K562 (cell line): ENCODE measurements around the gene KRTAP5-1. TPM values are rescaled to one million over a fixed set of nuclear protein-coding genes. Genes with fewer than 3 reads are reported as not detected.
A peak's percentile ranks its signal among the peaks of the same experiment; 100 is the strongest.

Experiments
- ATAC-seq: fragments of 200-7000 bp; cut with Tn5 transposase; 3 replicates; pipeline ENCODE4 v1.9.1; 2020; ENCODE audit warnings: moderate library complexity
- BruUV-seq: library from RNA; stranded (reverse); fragments of 400-500 nt; replicated peaks from 2 replicates; lab custom pipeline; 2021; lab: Mats Ljungman, UMichigan
- CTCF ChIA-PET: fragments of 300-600 bp; formaldehyde crosslinking; extraction: SDS; loops from one replicate; lab custom pipeline; 2021; ENCODE audit warnings: low intra/inter-chr PET ratio; lab: Yijun Ruan, JAX
- POLR2A ChIA-PET: fragments of 300-600, 350-650 bp; sonication (Branson Sonifier 250); formaldehyde crosslinking; extraction: SDS; loops from one replicate; lab custom pipeline; 2021; ENCODE audit warnings: antibody characterized with exemption, inconsistent platforms; lab: Yijun Ruan, JAX
- DNase-seq, 4 experiments: peaks; one replicate each; pipeline versions ENCODE4 v3.0.0 to v3.0.0-alpha.2; 2011 to 2018; ENCODE audit warnings: low spot score in 3 of 4, mixed read lengths in 3 of 4; ENCODE audit errors: extremely low read depth in 1 of 4
- FAIRE-seq: peaks from 2 replicates; lab custom pipeline; 2011; peaks lifted over from hg19 to GRCh38; lab: Jason Lieb, UNC
- H2AFZ ChIP-seq: 2 replicates; pipeline ENCODE4 v1.6.0; 2011; ENCODE audit warnings: low read depth, low read length, control low read depth, inconsistent platforms
- H3K27ac ChIP-seq: fragments of 200-600 bp; 3 replicates; pipeline ENCODE4 v1.8.0; 2011; ENCODE audit warnings: low read depth, mild to moderate bottlenecking, control low read depth, inconsistent platforms, low read length, moderate library complexity, mixed read lengths; ENCODE audit errors: extremely low read depth
- H3K27me3 ChIP-seq, 2 experiments: fragments of 300-600 bp in 1 of 2; 2 replicates in 1 of 2; 3 replicates in 1 of 2; pipeline versions ENCODE4 v1.6.0 to v1.8.0; 2011; ENCODE audit warnings: inconsistent platforms in 2 of 2, low read length in 2 of 2, mild to moderate bottlenecking in 1 of 2, mixed read lengths in 1 of 2, moderate library complexity in 1 of 2; ENCODE audit not compliant: control insufficient read depth in 2 of 2, insufficient read depth in 2 of 2
- H3K36me3 ChIP-seq: fragments of 300-600 bp; 3 replicates; pipeline ENCODE4 v1.8.0; 2011; ENCODE audit warnings: mild to moderate bottlenecking, low read length, inconsistent platforms; ENCODE audit not compliant: control insufficient read depth, insufficient read depth
- H3K4me1 ChIP-seq, 2 experiments: fragments of 200-600 bp in 1 of 2; replicated peaks in 1 of 2; 2 replicates in 1 of 2; 3 replicates in 1 of 2; pipeline versions ENCODE4 v1.5.1 to v1.8.0; 2011; ENCODE audit warnings: inconsistent platforms in 2 of 2, low read length in 2 of 2, mild to moderate bottlenecking in 1 of 2, mixed read lengths in 1 of 2, moderate library complexity in 1 of 2; ENCODE audit not compliant: control insufficient read depth in 2 of 2, insufficient read depth in 2 of 2
- H3K4me2 ChIP-seq: 2 replicates; pipeline ENCODE4 v1.6.1; 2011; ENCODE audit warnings: low read length, control low read depth, inconsistent platforms, mixed read lengths; ENCODE audit not compliant: insufficient read depth
- H3K4me3 ChIP-seq: fragments of 200-600 bp; sonication (generic), shearing (Covaris generic); 2 replicates; pipeline ENCODE4 v1.5.1; 2016; ENCODE audit warnings: control low read depth, inconsistent platforms
- H3K79me2 ChIP-seq: fragments of 200-600 bp; 3 replicates; pipeline ENCODE4 v1.8.0; 2011; ENCODE audit warnings: low read length, inconsistent platforms; ENCODE audit not compliant: control insufficient read depth, insufficient read depth
- H3K9ac ChIP-seq, 2 experiments: 2 replicates each; pipeline versions ENCODE4 v1.6.0 to v1.6.1; 2011; ENCODE audit warnings: low read depth in 2 of 2, low read length in 2 of 2, control low read depth in 1 of 2, inconsistent platforms in 1 of 2, mild to moderate bottlenecking in 1 of 2, mixed read lengths in 1 of 2; ENCODE audit not compliant: insufficient read depth in 1 of 2
- H3K9me1 ChIP-seq: one replicate; pipeline ENCODE4 v1.6.0; 2011; ENCODE audit warnings: inconsistent platforms, mild to moderate bottlenecking, low read length, moderate library complexity; ENCODE audit not compliant: control insufficient read depth, insufficient read depth
- H3K9me3 ChIP-seq: replicated peaks from 2 replicates; pipeline ENCODE4 v1.5.1; 2011; ENCODE audit warnings: low read depth, low read length, inconsistent platforms; ENCODE audit not compliant: control insufficient read depth, insufficient read depth
- H4K20me1 ChIP-seq: replicated peaks from 2 replicates; pipeline ENCODE4 v1.6.1; 2011; ENCODE audit warnings: low read length, inconsistent platforms, mixed read lengths; ENCODE audit not compliant: control insufficient read depth, insufficient read depth
- BDP1 ChIP-seq: IDR thresholded peaks from 3 replicates; pipeline ENCODE4 v1.6.1; 2011; ENCODE audit not compliant: insufficient read length, insufficient read depth
- BMI1 ChIP-seq: fragments of 150-350 bp; IDR thresholded peaks from 2 replicates; pipeline ENCODE4 v1.6.1; 2014; ENCODE audit warnings: low read length
- C11orf30 ChIP-seq: fragments of 450-650 bp; IDR thresholded peaks from 2 replicates; pipeline ENCODE4 v1.6.1; 2016; ENCODE audit warnings: low read depth, mild to moderate bottlenecking
- CREM ChIP-seq: IDR thresholded peaks from 2 replicates; pipeline ENCODE4 v1.6.1; 2014; ENCODE audit warnings: antibody characterized with exemption, low read depth
- ETV5 ChIP-seq: sonication (generic); formaldehyde crosslinking; IDR thresholded peaks from 2 replicates; pipeline ENCODE4 v1.4.0; 2020; ENCODE audit warnings: low read depth, mild to moderate bottlenecking, missing genetic modification reagents
- NR3C1 ChIP-seq: sonication (generic); formaldehyde crosslinking; IDR thresholded peaks from 2 replicates; pipeline ENCODE4 v1.8.1; 2022; ENCODE audit warnings: missing genetic modification reagents
- PBX2 ChIP-seq, 2 experiments: IDR thresholded peaks in 1 of 2; conservative IDR thresholded peaks in 1 of 2; 2 replicates each; pipeline ENCODE4 v1.6.1; 2016; ENCODE audit warnings: low read depth in 2 of 2, mild to moderate bottlenecking in 1 of 2, missing compliant biosample characterization in 1 of 2, missing genetic modification characterization in 1 of 2, moderate library complexity in 1 of 2
- PKNOX1 ChIP-seq: fragments of 450-650 bp; IDR thresholded peaks from 2 replicates; pipeline ENCODE4 v1.6.1; 2016
- PTRF ChIP-seq: fragments of 450-650 bp; IDR thresholded peaks from 2 replicates; pipeline ENCODE4 v1.6.1; 2016; ENCODE audit warnings: mild to moderate bottlenecking, missing genetic modification characterization, missing compliant biosample characterization
- SMC3 ChIP-seq: conservative IDR thresholded peaks from 2 replicates; pipeline ENCODE4 v1.6.1; 2011; ENCODE audit warnings: low read depth, low read length, improper control_type of control experiment; ENCODE audit not compliant: insufficient read depth
- ZNF77 ChIP-seq: fragments of 250-450 bp; sonication (Bioruptor Pico); IDR thresholded peaks from 2 replicates; pipeline ENCODE4 v1.5.0; 2020
- WGBS: fragments of 100-300 bp; shearing (Covaris generic); methylation state at CpG from one replicate; pipeline ENCODE4 v1.1.6; 2016; ENCODE audit warnings: low coverage, mixed read lengths; ENCODE audit not compliant: insufficient coverage; ENCODE audit errors: missing lambda C conversion rate; 5-methylcytosine and 5-hydroxymethylcytosine counted together
- in situ Hi-C: fragments of 300-500 bp; cut with MboI; formaldehyde crosslinking; loops from 4 replicates; pipeline ENCODE4 v1.15.0; 2018; ENCODE audit warnings: inconsistent platforms, mixed read lengths
- intact Hi-C: fragments of 100-400 bp; cut with micrococcal nuclease; formaldehyde crosslinking; loops from 2 replicates; pipeline ENCODE4 v1.14.2; 2022
- polyA plus RNA-seq, 8 experiments: library from polyadenylated mRNA; depleted of rRNA in 4 of 8; stranded (reverse) in 5 of 8; unstranded in 3 of 8; fragments of >200 nt; fragmentation: Nextera tagmentation in 2 of 8; fragmentation: Illumina TruSeq in 1 of 8; extraction: Ambion mirVana in 2 of 8; extraction: Trizol in 1 of 8; gene quantifications; 2 replicates each; pipeline versions ENCODE4 v1.2.1 to v1.2.3, GENCODE V29; 2011 to 2014; ENCODE audit warnings: inconsistent platforms in 1 of 8, missing spikeins in 1 of 8
- total RNA-seq, 7 experiments: library from RNA; depleted of rRNA in 6 of 7; stranded (reverse); fragments of >200 nt in 6 of 7; fragmentation: Illumina TruSeq in 2 of 7; extraction: Trizol in 2 of 7; gene quantifications; 2 replicates each; pipeline versions ENCODE4 v1.2.1 to v1.2.3, GENCODE V29; 2011 to 2021; ENCODE audit warnings: low replicate concordance in 1 of 7
- TF ChIP-seq, protein P1 (sequence below): IDR thresholded peaks from 2 replicates; pipeline ENCODE4 v1.6.1; 2012; ENCODE audit warnings: low read depth, low read length, improper control_type of control experiment, borderline replicate concordance
- TF ChIP-seq, protein P2 (sequence below): fragments of 250-450 bp; sonication (Bioruptor Pico); IDR thresholded peaks from 2 replicates; pipeline ENCODE4 v1.8.0; 2021; ENCODE audit warnings: moderate library complexity, mild to moderate bottlenecking, inconsistent platforms

The KRTAP5-1 gene
- total and polyA plus RNA-seq, 9 of the 15 experiments (the other 6 are each of a cell fraction or from before 2014, with no cell fraction given), result not detected

- TF ChIP-seq, protein P1, sequence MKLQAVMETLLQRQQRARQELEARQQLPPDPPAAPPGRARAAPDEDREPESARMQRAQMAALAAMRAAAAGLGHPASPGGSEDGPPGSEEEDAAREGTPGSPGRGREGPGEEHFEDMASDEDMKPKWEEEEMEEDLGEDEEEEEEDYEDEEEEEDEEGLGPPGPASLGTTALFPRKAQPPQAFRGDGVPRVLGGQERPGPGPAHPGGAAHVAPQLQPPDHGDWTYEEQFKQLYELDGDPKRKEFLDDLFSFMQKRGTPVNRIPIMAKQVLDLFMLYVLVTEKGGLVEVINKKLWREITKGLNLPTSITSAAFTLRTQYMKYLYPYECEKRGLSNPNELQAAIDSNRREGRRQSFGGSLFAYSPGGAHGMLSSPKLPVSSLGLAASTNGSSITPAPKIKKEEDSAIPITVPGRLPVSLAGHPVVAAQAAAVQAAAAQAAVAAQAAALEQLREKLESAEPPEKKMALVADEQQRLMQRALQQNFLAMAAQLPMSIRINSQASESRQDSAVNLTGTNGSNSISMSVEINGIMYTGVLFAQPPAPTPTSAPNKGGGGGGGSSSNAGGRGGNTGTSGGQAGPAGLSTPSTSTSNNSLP, result no peak
- no peak for TF ChIP-seq NR3C1 (CRISPR knock-in tag)
Measured at GRCh38 chr11:1565173-1565903, 19.7 kb downstream of the KRTAP5-1 start (continued).

DNA sequence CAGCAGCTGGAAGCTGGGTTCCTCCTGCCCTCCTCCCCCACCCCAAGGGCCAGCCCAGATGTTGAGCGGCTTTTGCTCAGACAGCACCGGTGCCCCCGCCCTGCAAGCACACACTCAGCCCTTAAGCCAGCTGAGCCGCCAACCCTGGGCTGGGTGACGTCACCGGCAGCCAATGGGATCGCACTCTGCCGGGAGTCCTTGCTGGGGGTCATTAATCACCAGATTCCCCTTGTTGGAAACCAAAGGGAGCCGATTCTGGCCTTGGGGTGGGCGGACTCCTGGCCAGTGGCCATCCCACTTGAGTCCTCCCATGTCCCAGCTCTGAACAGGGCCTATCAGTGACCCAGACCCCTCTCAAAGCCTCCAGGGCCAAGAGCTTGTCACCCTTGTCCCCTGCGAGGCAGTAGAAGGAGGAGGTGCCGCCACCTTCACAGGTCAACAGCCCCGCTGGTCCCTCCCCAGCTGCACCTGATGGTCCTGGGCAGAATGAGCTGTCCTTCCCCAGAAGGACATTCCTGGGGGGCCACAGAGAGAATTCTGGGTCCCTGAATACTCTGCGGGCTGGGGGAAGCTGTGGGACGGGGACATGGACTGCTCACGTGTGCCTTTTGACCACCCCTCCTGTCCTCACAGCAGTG, 20.4 kb downstream of the KRTAP5-1 start:
- peak overlapping the region in 1 of 2 experiments; percentile 81; a peak in 2 of 4 replicates for H3K9ac ChIP-seq
- H3K4me2 ChIP-seq, result no peak overlapping the region; the same call in 1 of the 2 replicates
- H3K4me3 ChIP-seq, result no peak overlapping the region
- 3% methylated on average over 16 of the region's 16 CpGs for WGBS
- no TSS peak for BruUV-seq
- in situ Hi-C loops (no loop called here), intact Hi-C loops (no loop called here)
- H2AFZ ChIP-seq, result no peak overlapping the region
- DNase-seq (peak; percentile 79 to 94 (median 92)), ATAC-seq (peak; percentile 85), FAIRE-seq (peak; percentile 75)
- peaks cover 0 to 39% of the 10 kb centered on the region in 2 experiments; a peak in 2 of 5 replicates for H3K27me3 ChIP-seq
- peaks cover 62% of the 10 kb centered on the region for H4K20me1 ChIP-seq
- no peaks in the 10 kb centered on the region for H3K36me3 ChIP-seq
- CTCF ChIA-PET, result no interaction called here
- POLR2A ChIA-PET, result interaction anchor here (0.6 kb wide), 2 partner anchors 88 to 737 kb away, joined by 3 read pairs; no protein-coding TSS in a partner anchor
- H3K9me3 ChIP-seq, result no peaks in the 10 kb centered on the region
- peaks cover 3% of the 10 kb centered on the region for H3K9me1 ChIP-seq
- no peak overlapping the region for H3K27ac ChIP-seq
- H3K4me1 ChIP-seq, result peaks cover 0 to 49% of the 10 kb centered on the region in 2 experiments; a peak in 3 of 5 replicates
- no peaks in the 10 kb centered on the region for H3K79me2 ChIP-seq
- TF ChIP-seq PTRF (tag), result no peak
- no peak for TF ChIP-seq BDP1
- no peak for TF ChIP-seq PBX2 (CRISPR knock-in tag; IDR thresholded peaks at IDR 0.05; ENCODE audit: low read depth)
- peak; percentile 69 for TF ChIP-seq PBX2 (tag; conservative IDR thresholded peaks at IDR 0.05; ENCODE audit: low read depth)
- peak; percentile 58 for TF ChIP-seq CREM
- TF ChIP-seq C11orf30, result no peak
- no peak for TF ChIP-seq BMI1
- TF ChIP-seq SMC3, result no peak
- TF ChIP-seq ZNF77 (CRISPR knock-in tag), result no peak
- TF ChIP-seq, protein P2, sequence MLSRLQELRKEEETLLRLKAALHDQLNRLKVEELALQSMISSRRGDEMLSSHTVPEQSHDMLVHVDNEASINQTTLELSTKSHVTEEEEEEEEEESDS (CRISPR knock-in tag), result no peak
- no peak for TF ChIP-seq ETV5 (CRISPR knock-in tag)
- peak; percentile 76 for TF ChIP-seq PKNOX1
